Fibroblast of the aortic adventitia (primary cell): Measurements from ENCODE around the gene TCP11L1. TPM values are rescaled to one million over a fixed set of nuclear protein-coding genes. Genes with fewer than 3 reads are reported as not detected.

Source experiments
- DNase-seq: peaks from one replicate; pipeline ENCODE4 v3.0.0-alpha.2; 2010; ENCODE audit warnings: low read depth
- H3K4me3 ChIP-seq: 2 replicates; pipeline ENCODE4 v1.5.1; 2011; ENCODE audit warnings: low read depth, mild to moderate bottlenecking, control low read depth, low read length, moderate library complexity
- CTCF ChIP-seq: IDR thresholded peaks from 2 replicates; pipeline ENCODE4 v1.5.1; 2011; ENCODE audit warnings: mild to moderate bottlenecking, low read length, control low read depth, inconsistent platforms; ENCODE audit not compliant: insufficient read depth
- total RNA-seq: library from RNA; depleted of rRNA; stranded (reverse); fragments of >200 nt; gene quantifications from 2 replicates; pipeline ENCODE4 v1.2.3, GENCODE V29; 2012; ENCODE audit warnings: low replicate concordance

TCP11L1 gene
- total RNA-seq, 1 donor, result 44.4 TPM

GRCh38 chr11:33057284-33057683 is 17.9 kb downstream of the TCP11L1 start:
- peak; percentile 18 for DNase-seq
- H3K4me3 ChIP-seq, result no peak overlapping the region
- TF ChIP-seq CTCF, result no peak

DNA sequence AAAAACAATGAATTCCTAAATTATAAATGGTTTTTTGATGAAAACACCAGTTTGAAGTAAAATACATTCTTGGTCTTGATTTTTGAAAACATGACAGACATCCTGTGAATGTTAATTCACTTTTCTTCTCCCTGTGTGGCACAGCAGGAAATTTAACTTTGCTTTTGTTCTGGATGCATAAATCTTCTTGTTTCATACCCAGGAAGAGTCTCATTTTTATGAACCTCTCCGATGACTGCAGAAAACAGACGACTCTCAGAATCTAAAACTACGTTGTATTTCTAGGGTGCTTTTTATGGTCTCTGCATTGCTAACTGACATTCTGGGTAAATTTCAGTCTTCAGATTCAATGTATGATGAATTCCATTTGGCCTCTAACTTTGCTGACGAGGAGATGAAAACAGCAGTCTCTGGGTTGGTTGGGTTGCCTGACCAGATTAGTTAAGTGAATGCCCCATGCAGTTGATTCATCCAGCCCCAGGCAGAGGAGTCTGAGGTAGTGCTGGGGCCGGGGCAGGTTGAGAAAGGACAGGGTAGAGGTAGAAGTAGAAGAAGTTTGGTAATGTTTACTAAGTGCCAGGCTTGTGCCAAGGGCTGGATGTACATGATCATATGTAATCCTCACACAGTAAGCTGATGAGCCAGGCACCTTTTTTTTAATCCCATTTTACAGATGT is 20.1 kb downstream of the TCP11L1 start:
- no peak overlapping the region for H3K4me3 ChIP-seq
- DNase-seq, result no peak
- TF ChIP-seq CTCF, result no peak

DNA sequence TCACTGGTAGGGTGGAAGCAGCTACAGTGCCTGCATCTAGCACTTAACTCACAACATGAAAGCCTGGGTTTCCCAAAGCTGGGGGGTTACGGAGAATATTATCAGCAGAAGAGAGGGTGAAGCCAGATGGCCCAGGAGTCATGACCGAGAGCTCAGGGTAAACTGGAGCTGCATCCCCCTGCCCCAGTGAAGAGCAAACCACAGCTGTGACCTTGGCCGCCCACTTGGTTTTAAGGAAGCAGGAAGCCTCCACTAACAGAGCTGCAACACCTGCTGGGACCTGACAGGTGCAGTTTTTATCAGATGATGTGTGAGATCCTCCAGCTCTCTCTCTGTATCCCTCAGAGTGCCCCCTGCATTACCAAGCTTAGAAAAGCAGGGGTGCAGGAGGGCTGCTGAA is 20.9 kb downstream of the TCP11L1 start:
- TF ChIP-seq CTCF, result no peak
- no peak overlapping the region for H3K4me3 ChIP-seq
- DNase-seq, result no peak

DNA sequence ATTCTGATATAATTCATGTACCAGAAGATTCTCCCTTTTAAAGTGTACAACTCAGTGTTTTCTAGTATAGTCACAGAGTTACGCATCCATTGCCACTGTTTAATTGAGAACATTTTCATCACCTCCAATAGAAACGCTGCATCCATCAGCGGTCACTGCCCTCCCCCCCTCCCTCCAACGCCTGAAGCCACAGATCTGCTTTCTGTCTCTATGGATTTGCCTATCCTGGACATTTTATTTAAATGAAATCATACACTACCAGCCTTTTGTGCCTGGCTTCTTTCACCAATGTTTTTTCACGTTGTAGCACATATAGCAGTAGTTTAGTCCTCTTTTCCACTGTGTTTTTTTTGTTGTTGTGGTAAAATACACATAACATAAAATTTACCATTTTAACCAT is 22.8 kb downstream of the TCP11L1 start:
- no peak overlapping the region for H3K4me3 ChIP-seq
- DNase-seq, result peak; percentile 22

GRCh38 chr11:33063326-33063881 is 24.0 kb downstream of the TCP11L1 start:
- no peak overlapping the region for H3K4me3 ChIP-seq
- no peak for TF ChIP-seq CTCF
- peak; percentile 54 for DNase-seq

More for the DNA sequence above, 22.8 kb downstream of the TCP11L1 start:
- TF ChIP-seq CTCF, result no peak

GRCh38 chr11:33064033-33064825 is 24.9 kb downstream of the TCP11L1 start:
- no peak overlapping the region for H3K4me3 ChIP-seq
- DNase-seq, result no peak
- no peak for TF ChIP-seq CTCF
